Central memory CD8-positive, alpha-beta T cell (primary cell): ENCODE measurements around the gene AXDND1.
"Not testable (repeated sequence)": the region's sequence is repeated elsewhere in the genome, so short reads cannot be mapped to it uniquely, and the experiment has no call there.

Experiments
- ATAC-seq: fragments of 150-1000 bp; cut with Tn5 transposase; replicated peaks from 2 replicates; pipeline ENCODE4 v1.10.0; 2022; ENCODE audit warnings: mild to moderate bottlenecking, moderate FRiP score, moderate number of reproducible peaks; ENCODE audit not compliant: poor library complexity, severe bottlenecking; ENCODE audit errors: extremely low read depth
- DNase-seq, 2 donors: peaks; one replicate each; pipeline ENCODE4 v3.0.0; 2021; ENCODE audit warnings: low spot score in 2 of 2
- H3K27ac Mint-ChIP-seq: one replicate; pipeline ENCODE4 v1.8.0; 2022; ENCODE audit warnings: low read depth, mild to moderate bottlenecking, moderate library complexity, mixed read lengths
- H3K27me3 Mint-ChIP-seq: one replicate; pipeline ENCODE4 v1.8.0; 2022; ENCODE audit warnings: mixed read lengths
- H3K36me3 Mint-ChIP-seq: one replicate; pipeline ENCODE4 v1.8.0; 2022; ENCODE audit warnings: mild to moderate bottlenecking, moderate library complexity, mixed read lengths; ENCODE audit not compliant: insufficient read depth
- H3K4me1 Mint-ChIP-seq: one replicate; pipeline ENCODE4 v1.8.0; 2022; ENCODE audit warnings: mixed read lengths
- H3K4me3 Mint-ChIP-seq: one replicate; pipeline ENCODE4 v1.8.0; 2022; ENCODE audit warnings: mild to moderate bottlenecking, moderate library complexity, mixed read lengths
- H3K9me3 Mint-ChIP-seq: one replicate; pipeline ENCODE4 v1.8.0; 2022; ENCODE audit warnings: mixed read lengths

Gene AXDND1

DNA sequence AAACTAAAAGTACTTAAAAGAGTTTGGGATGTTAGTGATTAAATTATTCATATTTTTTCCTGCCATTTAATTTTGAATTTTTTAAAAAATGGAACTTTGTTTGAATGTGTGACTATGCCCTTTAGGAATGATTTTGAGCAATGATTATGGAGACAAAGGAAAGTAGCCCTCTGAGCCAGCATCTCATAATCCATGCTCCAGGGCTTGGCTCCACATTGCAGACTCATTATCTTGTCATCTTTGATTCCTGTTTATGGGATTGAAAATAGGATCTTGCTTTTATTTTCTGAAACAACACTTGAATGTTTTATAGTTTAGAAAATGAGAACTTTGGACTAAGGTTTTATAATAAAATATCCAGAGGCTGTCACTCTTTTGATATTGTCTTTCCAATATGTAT lies 14.5 kb downstream of the AXDND1 start:
- DNase-seq, result no peak
- no peaks in the 10 kb centered on the region for H3K36me3 Mint-ChIP-seq
- no peak overlapping the region for H3K27ac Mint-ChIP-seq
- no peaks in the 10 kb centered on the region for H3K9me3 Mint-ChIP-seq
- no peaks in the 10 kb centered on the region for H3K4me1 Mint-ChIP-seq
- no peaks in the 10 kb centered on the region for H3K27me3 Mint-ChIP-seq
- no peak for ATAC-seq
- no peak overlapping the region for H3K4me3 Mint-ChIP-seq

DNA sequence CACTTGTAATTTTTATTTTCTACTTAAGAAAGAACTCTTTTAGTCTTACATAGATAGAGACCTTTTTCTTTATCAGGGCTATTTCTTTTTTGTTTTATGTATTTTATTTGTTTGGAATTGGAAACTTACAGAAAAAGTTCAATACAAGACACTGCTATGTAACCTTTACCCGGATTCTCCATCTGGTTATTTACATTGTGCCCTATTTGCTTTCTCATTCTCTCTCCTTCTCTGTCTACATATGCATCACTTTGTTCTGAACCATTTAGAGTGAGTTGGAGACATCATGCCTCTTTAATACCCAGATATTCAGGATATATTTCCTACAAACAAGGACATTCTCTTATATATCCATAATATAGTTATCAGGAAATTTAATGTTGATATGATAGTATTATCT lies 18.3 kb downstream of the AXDND1 start:
- Mint-ChIP-seq H3K27me3 (no peaks in the 10 kb centered on the region), H3K4me3 (no peak overlapping the region), H3K4me1 (no peaks in the 10 kb centered on the region), H3K9me3 (no peaks in the 10 kb centered on the region), H3K27ac (no peak overlapping the region), H3K36me3 (no peaks in the 10 kb centered on the region)
- ATAC-seq (no peak), DNase-seq (no peak)

DNA sequence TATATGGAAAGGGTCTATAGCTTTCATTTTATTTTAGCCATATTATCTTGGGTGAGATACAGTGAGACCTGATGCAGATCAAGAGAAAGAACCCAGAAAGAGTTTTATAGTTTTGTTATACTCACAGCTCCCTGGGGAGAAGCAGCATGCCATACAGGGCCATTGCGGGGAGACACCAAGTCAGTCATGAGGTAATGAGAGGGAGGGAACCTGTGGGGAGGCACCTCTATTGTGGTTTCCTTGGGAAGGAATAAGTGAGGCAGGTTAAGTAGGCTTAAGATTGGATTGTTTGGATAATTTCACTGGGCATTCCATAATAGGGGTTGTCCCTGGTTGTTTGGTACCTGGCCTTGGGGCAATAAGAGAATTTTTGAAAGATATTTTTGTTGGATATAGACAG lies 19.7 kb downstream of the AXDND1 start:
- no peak overlapping the region for H3K27ac Mint-ChIP-seq
- no peaks in the 10 kb centered on the region for H3K9me3 Mint-ChIP-seq
- ATAC-seq, result no peak
- no peak for DNase-seq
- no peaks in the 10 kb centered on the region for H3K4me1 Mint-ChIP-seq
- no peaks in the 10 kb centered on the region for H3K27me3 Mint-ChIP-seq
- no peaks in the 10 kb centered on the region for H3K36me3 Mint-ChIP-seq
- H3K4me3 Mint-ChIP-seq, result no peak overlapping the region

DNA sequence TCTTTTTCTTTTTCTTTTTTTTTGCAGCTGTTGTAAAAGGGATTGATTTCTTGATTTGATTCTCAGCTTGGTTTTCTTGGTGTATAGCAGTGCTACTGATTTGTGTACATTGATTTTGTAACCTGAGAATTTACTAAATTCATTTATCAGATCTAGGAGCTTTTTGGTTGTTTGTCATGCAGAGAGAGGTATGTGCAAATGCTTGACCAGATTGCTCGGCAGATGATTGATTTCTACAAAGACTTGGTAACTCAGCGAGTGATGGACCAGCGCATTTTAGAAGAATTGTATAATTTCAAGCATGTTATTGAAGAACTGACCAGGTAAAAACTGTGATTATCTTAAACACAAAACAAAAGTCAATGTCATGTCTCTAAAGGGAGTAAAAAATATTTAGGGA lies 27.9 kb downstream of the AXDND1 start:
- peaks cover 48% of the 10 kb centered on the region for H3K27me3 Mint-ChIP-seq
- H3K4me1 Mint-ChIP-seq, result no peaks in the 10 kb centered on the region
- peaks cover 6% of the 10 kb centered on the region for H3K9me3 Mint-ChIP-seq
- H3K4me3 Mint-ChIP-seq, result no peak overlapping the region
- DNase-seq (no peak), ATAC-seq (no peak)
- no peaks in the 10 kb centered on the region for H3K36me3 Mint-ChIP-seq
- no peak overlapping the region for H3K27ac Mint-ChIP-seq

DNA sequence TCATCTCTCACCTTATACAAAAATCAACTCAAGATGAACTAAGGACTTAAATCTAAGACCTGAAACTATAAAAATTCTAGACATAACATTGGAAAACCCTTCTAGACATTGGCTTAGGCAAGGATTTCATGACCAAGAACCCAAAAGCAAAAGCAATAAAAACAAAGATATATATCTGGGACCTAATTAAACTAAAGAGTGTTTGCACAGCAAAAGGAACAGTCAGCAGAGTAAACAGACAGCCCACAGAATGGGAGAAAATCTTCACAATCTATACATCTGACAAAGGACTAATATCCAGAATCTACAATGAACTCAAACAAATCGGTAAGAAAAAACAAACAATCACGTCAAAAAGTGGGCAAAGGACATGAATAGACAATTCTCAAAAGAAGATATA lies 33.6 kb downstream of the AXDND1 start:
- DNase-seq, H3K4me3 Mint-ChIP-seq, H3K36me3 Mint-ChIP-seq, ATAC-seq, H3K27ac Mint-ChIP-seq, H3K9me3 Mint-ChIP-seq, H3K4me1 Mint-ChIP-seq: not testable (repeated sequence)
- H3K27me3 Mint-ChIP-seq, result peaks cover 36% of the 10 kb centered on the region

DNA sequence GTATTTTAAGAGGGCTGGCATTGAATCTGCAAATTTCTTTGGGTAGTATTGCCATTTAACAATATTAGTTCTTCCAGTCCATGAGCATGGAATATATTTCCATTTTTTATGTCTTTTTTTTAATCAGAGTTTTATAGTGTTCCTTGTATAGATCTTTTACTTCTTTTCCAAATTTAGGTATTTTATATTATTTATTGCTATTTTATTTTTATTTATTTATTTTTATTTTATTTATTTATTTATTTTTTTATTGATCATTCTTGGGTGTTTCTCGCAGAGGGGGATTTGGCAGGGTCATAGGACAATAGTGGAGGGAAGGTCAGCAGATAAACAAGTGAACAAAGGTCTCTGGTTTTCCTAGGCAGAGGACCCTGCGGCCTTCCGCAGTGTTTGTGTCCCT lies 52.0 kb downstream of the AXDND1 start:
- ATAC-seq, H3K9me3 Mint-ChIP-seq, H3K36me3 Mint-ChIP-seq, DNase-seq, H3K27me3 Mint-ChIP-seq, H3K27ac Mint-ChIP-seq, H3K4me3 Mint-ChIP-seq, H3K4me1 Mint-ChIP-seq: not testable (repeated sequence)

DNA sequence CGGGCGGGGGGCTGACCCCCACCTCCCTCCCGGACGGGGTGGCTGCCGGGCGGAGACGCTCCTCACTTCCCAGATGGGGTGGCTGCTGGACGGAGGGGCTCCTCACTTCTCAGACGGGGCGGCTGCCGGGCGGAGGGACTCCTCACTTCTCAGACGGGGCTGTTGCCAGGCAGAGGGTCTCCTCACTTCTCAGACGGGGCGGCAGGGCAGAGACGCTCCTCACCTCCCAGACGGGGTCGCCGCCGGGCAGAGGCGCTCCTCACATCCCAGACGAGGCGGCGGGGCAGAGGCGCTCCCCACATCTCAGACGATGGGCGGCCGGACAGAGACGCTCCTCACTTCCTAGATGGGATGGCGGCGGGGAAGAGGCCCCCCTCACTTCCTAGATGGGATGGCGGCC lies 52.9 kb downstream of the AXDND1 start:
- H3K4me3 Mint-ChIP-seq, H3K4me1 Mint-ChIP-seq, H3K27me3 Mint-ChIP-seq, H3K36me3 Mint-ChIP-seq, DNase-seq, H3K9me3 Mint-ChIP-seq, H3K27ac Mint-ChIP-seq, ATAC-seq: not testable (repeated sequence)

DNA sequence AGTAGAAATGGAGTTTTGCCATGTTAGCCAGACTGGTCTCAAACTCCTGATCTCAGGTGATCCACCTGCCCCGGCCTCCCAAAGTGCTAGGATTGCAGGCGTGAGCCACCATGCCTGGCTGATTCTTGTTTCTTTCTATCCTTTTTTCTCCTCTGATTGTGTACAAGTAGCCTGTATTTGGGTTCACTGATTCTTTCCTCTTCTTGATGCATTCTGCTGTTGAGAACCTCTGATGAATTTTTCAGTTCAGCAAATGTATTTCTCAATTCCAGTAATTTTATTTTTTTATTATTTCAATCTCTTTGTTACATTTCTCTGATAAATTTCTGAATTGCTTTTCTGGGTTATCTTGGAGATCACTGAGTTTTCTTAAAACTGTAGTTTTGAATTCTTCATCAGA lies 58.8 kb downstream of the AXDND1 start:
- Mint-ChIP-seq H3K36me3 (no peaks in the 10 kb centered on the region), H3K9me3 (peaks cover 17% of the 10 kb centered on the region), H3K27me3 (no peaks in the 10 kb centered on the region), H3K27ac (no peak overlapping the region), H3K4me1 (no peaks in the 10 kb centered on the region), H3K4me3 (no peak overlapping the region)
- DNase-seq (no peak), ATAC-seq (no peak)

DNA sequence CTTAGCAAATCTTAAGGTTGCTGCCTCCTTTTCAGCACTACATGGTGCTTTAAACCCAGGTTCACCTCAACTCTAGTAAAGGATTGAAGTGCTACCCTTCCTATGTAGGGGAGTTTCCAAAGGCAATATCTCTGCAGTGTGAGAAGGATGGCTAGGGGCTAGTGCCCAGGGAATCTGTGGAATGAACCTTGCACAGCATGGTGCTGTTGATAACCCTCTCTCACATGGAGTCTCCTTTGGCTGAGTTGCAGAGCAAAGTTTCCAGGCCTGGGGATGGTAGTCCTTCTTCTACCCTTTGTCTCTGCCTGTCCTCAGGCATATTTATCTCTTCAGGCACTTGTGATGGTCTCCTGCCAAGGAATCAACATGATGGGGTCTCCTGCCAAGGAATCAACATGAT lies 59.4 kb downstream of the AXDND1 start:
- Mint-ChIP-seq H3K4me3 (no peak overlapping the region), H3K36me3 (no peaks in the 10 kb centered on the region), H3K9me3 (peaks cover 17% of the 10 kb centered on the region), H3K27me3 (no peaks in the 10 kb centered on the region), H3K4me1 (no peaks in the 10 kb centered on the region), H3K27ac (no peak overlapping the region)
- ATAC-seq (no peak), DNase-seq (no peak)

DNA sequence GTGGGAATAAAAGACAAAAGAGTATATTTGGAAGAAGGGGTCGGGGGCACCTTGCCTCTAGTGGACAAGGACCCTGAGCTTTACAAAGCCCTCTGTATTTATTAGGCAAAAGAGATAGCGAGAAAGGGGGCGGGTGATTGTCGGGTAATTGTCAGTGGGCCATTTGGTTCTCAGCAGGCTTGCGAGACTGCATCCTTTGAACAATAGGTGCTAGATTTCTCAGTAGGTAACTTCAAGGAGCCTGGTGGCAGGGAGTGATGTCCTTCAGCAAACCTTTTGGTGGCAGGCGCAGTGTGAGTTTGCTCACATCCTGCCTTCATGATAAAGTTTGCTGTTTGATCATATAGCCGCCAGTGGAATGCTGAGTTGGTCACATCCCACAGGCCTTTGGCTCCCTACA lies 71.4 kb downstream of the AXDND1 start:
- H3K4me3 Mint-ChIP-seq, result no peak overlapping the region

DNA sequence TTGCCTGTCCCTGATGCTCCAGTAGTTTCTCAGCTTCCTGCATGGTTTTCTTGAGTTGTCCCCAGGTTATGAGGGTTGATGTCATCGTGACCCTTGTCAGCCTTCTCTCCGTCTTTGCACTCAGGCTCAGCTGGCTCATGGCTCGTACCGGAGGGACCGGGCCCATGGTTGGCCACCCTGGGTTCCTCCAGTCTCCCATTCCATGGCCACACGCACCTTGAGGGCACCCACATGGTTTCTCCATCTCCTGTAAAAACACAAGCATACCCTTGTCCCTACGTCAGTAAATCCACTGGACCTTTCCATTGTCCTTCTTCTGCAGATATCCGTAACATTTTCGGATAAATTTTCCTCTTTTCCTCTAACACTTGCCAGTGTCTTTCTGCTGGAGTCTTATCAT lies 73.9 kb downstream of the AXDND1 start:
- DNase-seq, H3K9me3 Mint-ChIP-seq, H3K27ac Mint-ChIP-seq, H3K4me1 Mint-ChIP-seq, H3K4me3 Mint-ChIP-seq, ATAC-seq, H3K36me3 Mint-ChIP-seq: not testable (repeated sequence)
- peaks cover 40% of the 10 kb centered on the region for H3K27me3 Mint-ChIP-seq

More for the DNA sequence above, 71.4 kb downstream of the AXDND1 start:
- H3K36me3 Mint-ChIP-seq, result peaks cover 1% of the 10 kb centered on the region
- ATAC-seq (no peak), DNase-seq (no peak)
- H3K27ac Mint-ChIP-seq, result no peak overlapping the region
- H3K27me3 Mint-ChIP-seq, result peaks cover 63% of the 10 kb centered on the region
- H3K4me1 Mint-ChIP-seq, result no peaks in the 10 kb centered on the region
- H3K9me3 Mint-ChIP-seq, result no peaks in the 10 kb centered on the region

DNA sequence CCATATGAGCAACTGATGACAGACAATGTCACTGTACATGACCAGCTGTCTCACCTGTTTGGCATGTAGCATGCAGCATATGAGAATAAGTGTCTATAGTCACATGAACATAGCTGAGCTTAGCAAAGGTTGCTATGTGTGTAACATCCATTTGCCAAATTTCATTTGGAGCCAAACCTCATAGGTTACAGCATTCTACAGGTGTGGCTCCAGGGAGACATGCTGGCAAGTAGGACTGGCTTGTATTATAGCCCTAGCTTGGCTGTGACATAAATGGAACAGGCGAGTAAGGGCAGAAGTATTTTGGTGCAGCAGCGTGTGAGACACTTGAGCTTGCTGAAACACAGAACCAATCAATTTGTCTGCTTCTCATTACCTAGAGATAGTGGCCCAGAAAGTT lies 74.5 kb downstream of the AXDND1 start:
- H3K27me3 Mint-ChIP-seq, result peaks cover 34% of the 10 kb centered on the region
- ATAC-seq, result not testable (repeated sequence)

DNA sequence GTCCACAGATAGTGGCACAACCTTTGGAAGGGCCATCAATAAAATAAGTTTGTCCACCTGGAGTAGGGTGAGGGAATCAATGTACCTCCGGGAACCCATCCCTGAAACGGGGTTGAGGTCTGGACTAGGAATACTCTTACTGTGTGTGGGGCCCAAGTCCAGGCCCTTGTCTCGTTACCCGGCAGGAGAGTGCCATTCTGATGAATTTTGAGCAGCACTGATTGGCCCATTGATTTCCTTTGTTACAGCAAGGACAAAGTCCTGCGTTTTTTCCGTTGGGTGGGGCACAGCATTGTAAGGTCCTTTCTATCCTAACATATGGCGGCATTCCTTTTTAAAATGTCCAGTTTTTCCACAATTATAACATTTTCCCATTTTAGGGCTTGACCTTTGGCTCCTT lies 75.2 kb downstream of the AXDND1 start:
- no peaks in the 10 kb centered on the region for H3K9me3 Mint-ChIP-seq
- no peaks in the 10 kb centered on the region for H3K36me3 Mint-ChIP-seq
- H3K4me1 Mint-ChIP-seq, result no peaks in the 10 kb centered on the region
- DNase-seq (no peak), ATAC-seq (no peak)
- H3K27ac Mint-ChIP-seq, result no peak overlapping the region
- H3K27me3 Mint-ChIP-seq, result peaks cover 27% of the 10 kb centered on the region
- H3K4me3 Mint-ChIP-seq, result no peak overlapping the region

More for the DNA sequence above, 74.5 kb downstream of the AXDND1 start:
- H3K27ac Mint-ChIP-seq, DNase-seq, H3K4me1 Mint-ChIP-seq, H3K4me3 Mint-ChIP-seq, H3K9me3 Mint-ChIP-seq, H3K36me3 Mint-ChIP-seq: not testable (repeated sequence)

DNA sequence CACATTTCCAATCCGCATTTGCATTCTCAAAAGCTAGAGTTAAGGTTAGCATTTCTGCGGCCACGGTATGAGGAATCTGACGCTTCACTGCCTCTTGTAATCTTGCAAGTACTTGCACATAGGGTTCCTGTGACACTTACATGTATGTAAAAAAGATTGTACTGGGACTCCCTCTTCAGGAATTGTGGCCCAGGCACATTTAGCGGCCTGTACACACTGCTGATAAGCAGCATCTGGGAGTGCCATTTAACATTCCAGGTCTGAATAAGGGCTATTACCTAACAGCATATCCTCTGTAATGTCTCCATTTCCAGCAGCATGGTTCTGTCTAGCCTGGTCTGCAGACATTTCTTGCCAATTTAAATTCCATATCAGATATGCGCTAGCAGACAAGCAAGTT lies 75.7 kb downstream of the AXDND1 start:
- H3K27me3 Mint-ChIP-seq, result peaks cover 22% of the 10 kb centered on the region

More for the DNA sequence above, 75.7 kb downstream of the AXDND1 start:
- Mint-ChIP-seq H3K9me3 (no peaks in the 10 kb centered on the region), H3K4me1 (no peaks in the 10 kb centered on the region), H3K36me3 (no peaks in the 10 kb centered on the region), H3K27ac (no peak overlapping the region), H3K4me3 (no peak overlapping the region)
- no peak for ATAC-seq
- DNase-seq, result no peak
